ENCODE results near the gene PAK1.

GRCh38 chr11:77416357-77416756, 57.5 kb downstream of the PAK1 start:
- TF ChIP-seq CTCF (conservative IDR thresholded peaks at IDR 0.05) = no peak
- TF ChIP-seq EZH2 (IDR thresholded peaks at IDR 0.05; ENCODE audit: low read depth) = no peak
